H1 (cell line): Measurements from ENCODE around the gene GALNT9. TPM values are rescaled to one million over a fixed set of nuclear protein-coding genes. Genes with fewer than 3 reads are reported as not detected.

Source experiments
- CTCF ChIA-PET: fragments of 300-600 bp; sonication (Branson Sonifier 250); formaldehyde crosslinking; loops from one replicate; lab custom pipeline; 2021; ENCODE audit not compliant: partially characterized antibody; lab: Charles Lee
- POLR2A ChIA-PET: fragments of 300-600 bp; sonication (Branson Sonifier 250); formaldehyde crosslinking; loops from one replicate; lab custom pipeline; 2021; ENCODE audit warnings: inconsistent platforms; ENCODE audit not compliant: partially characterized antibody; lab: Charles Lee
- DNase-seq, 2 experiments: peaks; one replicate each; pipeline versions ENCODE4 v3.0.0 to v3.0.0-alpha.2; 2010 to 2022; ENCODE audit warnings: low spot score in 2 of 2, low read depth in 1 of 2, mixed read lengths in 1 of 2
- FAIRE-seq: peaks from 2 replicates; lab custom pipeline; 2011; peaks lifted over from hg19 to GRCh38; lab: Jason Lieb, UNC
- H2AFZ ChIP-seq: 2 replicates; pipeline ENCODE4 v1.8.1; 2012; ENCODE audit warnings: low read length, inconsistent platforms
- H2AK5ac ChIP-seq: 2 replicates; pipeline ENCODE4 v1.6.1; 2013; ENCODE audit warnings: low read depth, low read length
- H2BK120ac ChIP-seq: replicated peaks from 2 replicates; pipeline ENCODE3; 2013; ENCODE audit warnings: low read depth, low read length, inconsistent platforms
- H2BK12ac ChIP-seq: 2 replicates; pipeline ENCODE4 v1.6.1; 2013; ENCODE audit warnings: low read depth, low read length
- H2BK15ac ChIP-seq: 2 replicates; pipeline ENCODE4 v1.6.1; 2013; ENCODE audit warnings: low read length
- H2BK20ac ChIP-seq: 2 replicates; pipeline ENCODE4 v1.6.1; 2013; ENCODE audit warnings: low read length
- H2BK5ac ChIP-seq: 2 replicates; pipeline ENCODE4 v1.6.1; 2013; ENCODE audit warnings: low read depth, low read length
- H3K14ac ChIP-seq: 2 replicates; pipeline ENCODE4 v1.6.1; 2013; ENCODE audit warnings: inconsistent platforms; ENCODE audit not compliant: insufficient read length
- H3K18ac ChIP-seq: 2 replicates; pipeline ENCODE4 v1.6.1; 2013; ENCODE audit warnings: low read length; ENCODE audit errors: extremely low read depth
- H3K23ac ChIP-seq: 2 replicates; pipeline ENCODE4 v1.6.1; 2013; ENCODE audit warnings: inconsistent platforms; ENCODE audit not compliant: insufficient read length
- H3K23me2 ChIP-seq: 2 replicates; pipeline ENCODE4 v1.6.1; 2013; ENCODE audit warnings: low read depth, low read length
- H3K27ac ChIP-seq: 2 replicates; pipeline ENCODE4 v1.6.1; 2011; ENCODE audit warnings: low read depth, low read length, inconsistent platforms
- H3K27me3 ChIP-seq, 4 experiments: replicated peaks in 1 of 4; 1 replicate in 1 of 4; 2 replicates in 3 of 4; pipeline versions ENCODE4 v1.6.1 to v1.8.1; 2011 to 2013; ENCODE audit warnings: low read length in 3 of 4, mild to moderate bottlenecking in 3 of 4, inconsistent platforms in 2 of 4, mixed read lengths in 2 of 4, moderate library complexity in 1 of 4; ENCODE audit not compliant: control insufficient read depth in 3 of 4, insufficient read depth in 3 of 4; ENCODE audit errors: extremely low read depth in 1 of 4
- H3K36me3 ChIP-seq, 4 experiments: 2 replicates each; pipeline versions ENCODE4 v1.6.1 to v1.8.1; 2011 to 2013; ENCODE audit warnings: mild to moderate bottlenecking in 4 of 4, low read length in 3 of 4, moderate library complexity in 2 of 4, control low read depth in 1 of 4, inconsistent platforms in 1 of 4; ENCODE audit not compliant: insufficient read depth in 4 of 4, control insufficient read depth in 2 of 4
- H3K4ac ChIP-seq: replicated peaks from 2 replicates; pipeline ENCODE3; 2013; ENCODE audit warnings: low read length, low read depth, mixed read lengths, inconsistent platforms; ENCODE audit not compliant: insufficient read length
- H3K4me1 ChIP-seq, 4 experiments: replicated peaks in 1 of 4; 1 replicate in 1 of 4; 2 replicates in 3 of 4; pipeline versions ENCODE4 v1.6.1 to v1.8.1; 2011 to 2013; ENCODE audit warnings: low read length in 3 of 4, inconsistent platforms in 2 of 4, mixed read lengths in 1 of 4; ENCODE audit not compliant: insufficient read depth in 4 of 4, control insufficient read depth in 3 of 4
- H3K4me2 ChIP-seq, 2 experiments: 2 replicates each; pipeline versions ENCODE4 v1.6.1 to v1.8.1; 2011 to 2013; ENCODE audit warnings: low read depth in 2 of 2, low read length in 2 of 2, control low read depth in 1 of 2, inconsistent platforms in 1 of 2, mild to moderate bottlenecking in 1 of 2; ENCODE audit not compliant: insufficient read depth in 1 of 2
- H3K4me3 ChIP-seq, 4 experiments: fragments of 200-600, 300-600 bp in 1 of 4; sonication (generic), shearing (Covaris generic), sonication (Bioruptor Twin) in 1 of 4; 2 replicates each; pipeline versions ENCODE4 v1.5.1 to v1.8.1; 2011 to 2016; ENCODE audit warnings: low read length in 4 of 4, low read depth in 3 of 4, control low read depth in 2 of 4, inconsistent platforms in 2 of 4, mild to moderate bottlenecking in 2 of 4, mixed read lengths in 1 of 4, moderate library complexity in 1 of 4; ENCODE audit not compliant: insufficient read depth in 2 of 4; ENCODE audit errors: extremely low read depth in 1 of 4
- H3K56ac ChIP-seq: replicated peaks from 2 replicates; pipeline ENCODE3; 2013; ENCODE audit warnings: low read depth, mild to moderate bottlenecking, mixed read lengths, low read length, inconsistent platforms; ENCODE audit not compliant: insufficient read length
- H3K79me1 ChIP-seq: 2 replicates; pipeline ENCODE4 v1.6.1; 2013; ENCODE audit warnings: low read depth, low read length, control low read depth
- H3K79me2 ChIP-seq, 2 experiments: 2 replicates each; pipeline versions ENCODE4 v1.6.1 to v1.8.1; 2012 to 2013; ENCODE audit warnings: low read length in 2 of 2, mild to moderate bottlenecking in 2 of 2, inconsistent platforms in 1 of 2; ENCODE audit not compliant: insufficient read depth in 2 of 2, control insufficient read depth in 1 of 2
- H3K9ac ChIP-seq, 4 experiments: replicated peaks in 1 of 4; 1 replicate in 1 of 4; 2 replicates in 3 of 4; pipeline versions ENCODE4 v1.6.1 to v1.8.1; 2011 to 2013; ENCODE audit warnings: low read depth in 3 of 4, low read length in 3 of 4, control low read depth in 2 of 4, mild to moderate bottlenecking in 2 of 4, moderate library complexity in 2 of 4, inconsistent platforms in 1 of 4; ENCODE audit errors: extremely low read depth in 1 of 4
- H3K9me3 ChIP-seq, 2 experiments: 2 replicates each; pipeline versions ENCODE4 v1.6.1 to v1.8.1; 2012 to 2013; ENCODE audit warnings: mild to moderate bottlenecking in 2 of 2, moderate library complexity in 2 of 2, control low read depth in 1 of 2, inconsistent platforms in 1 of 2, low read depth in 1 of 2, low read length in 1 of 2, mixed read lengths in 1 of 2; ENCODE audit not compliant: insufficient read depth in 2 of 2
- H4K20me1 ChIP-seq, 2 experiments: replicated peaks in 1 of 2; 2 replicates each; pipeline versions ENCODE3 to v1.8.1; 2011 to 2013; ENCODE audit warnings: inconsistent platforms in 2 of 2, low read length in 2 of 2, mild to moderate bottlenecking in 1 of 2; ENCODE audit not compliant: insufficient read depth in 2 of 2, control insufficient read depth in 1 of 2
- H4K5ac ChIP-seq: 2 replicates; pipeline ENCODE4 v1.6.1; 2013; ENCODE audit warnings: low read length, low read depth, mixed read lengths, inconsistent platforms; ENCODE audit not compliant: insufficient read length
- H4K8ac ChIP-seq: 2 replicates; pipeline ENCODE4 v1.8.0; 2013; ENCODE audit warnings: mild to moderate bottlenecking, moderate library complexity, low read length, inconsistent platforms; ENCODE audit not compliant: insufficient read depth; ENCODE audit errors: extremely low read depth
- H4K91ac ChIP-seq: replicated peaks from 2 replicates; pipeline ENCODE3; 2013; ENCODE audit warnings: low read length, mixed read lengths, inconsistent platforms; ENCODE audit not compliant: insufficient read length
- CBX5 ChIP-seq: fragments of 300-800, 300-1000 bp; sonication (generic); IDR thresholded peaks from 2 replicates; pipeline ENCODE4 v1.7.1; 2016; ENCODE audit warnings: antibody characterized with exemption, low read length, low read depth
- CBX8 ChIP-seq: fragments of 300-800, 300-1000 bp; sonication (generic); IDR thresholded peaks from 2 replicates; pipeline ENCODE4 v1.7.1; 2016; ENCODE audit warnings: low read depth, low read length, borderline replicate concordance
- EP300 ChIP-seq, 2 experiments: IDR thresholded peaks; 1 replicate in 1 of 2; 2 replicates in 1 of 2; pipeline ENCODE4 v1.6.1; 2011 to 2012; ENCODE audit warnings: low read depth in 2 of 2, low read length in 2 of 2, mild to moderate bottlenecking in 2 of 2, borderline replicate concordance in 1 of 2, inconsistent platforms in 1 of 2, moderate library complexity in 1 of 2
- GTF2F1 ChIP-seq: IDR thresholded peaks from 2 replicates; pipeline ENCODE4 v1.6.1; 2012; ENCODE audit warnings: low read depth, low read length, improper control_type of control experiment, borderline replicate concordance
- JUN ChIP-seq: IDR thresholded peaks from 2 replicates; pipeline ENCODE4 v1.6.1; 2011; ENCODE audit warnings: low read depth, mild to moderate bottlenecking, improper control_type of control experiment, low read length
- KDM5A ChIP-seq: fragments of 200-600 bp; IDR thresholded peaks from 2 replicates; pipeline ENCODE4 v1.7.1; 2012; ENCODE audit warnings: mild to moderate bottlenecking, low read length, inconsistent platforms, mixed read lengths
- MAFK ChIP-seq: IDR thresholded peaks from 2 replicates; pipeline ENCODE4 v1.6.1; 2012; ENCODE audit warnings: low read depth, mild to moderate bottlenecking, improper control_type of control experiment, low read length
- NANOG ChIP-seq: IDR thresholded peaks from 2 replicates; pipeline ENCODE4 v1.6.1; 2011; ENCODE audit warnings: low read length, low read depth, mild to moderate bottlenecking, inconsistent platforms; ENCODE audit not compliant: insufficient read depth, poor library complexity, severe bottlenecking
- POLR2A ChIP-seq, 2 experiments: IDR thresholded peaks; 1 replicate in 1 of 2; 2 replicates in 1 of 2; pipeline ENCODE4 v1.6.1; 2011; ENCODE audit warnings: low read depth in 2 of 2, low read length in 2 of 2, mild to moderate bottlenecking in 2 of 2; ENCODE audit errors: control extremely low read depth in 1 of 2
- RBBP5 ChIP-seq: IDR thresholded peaks from 2 replicates; pipeline ENCODE4 v1.7.1; 2012; ENCODE audit warnings: low read depth, mild to moderate bottlenecking, inconsistent platforms, low read length, moderate library complexity, borderline replicate concordance
- SIN3A ChIP-seq, 2 experiments: IDR thresholded peaks in 1 of 2; conservative IDR thresholded peaks in 1 of 2; 2 replicates each; pipeline ENCODE4 v1.6.1; 2011 to 2012; ENCODE audit warnings: low read length in 2 of 2, improper control_type of control experiment in 1 of 2, low read depth in 1 of 2, mild to moderate bottlenecking in 1 of 2
- SRF ChIP-seq: IDR thresholded peaks from 2 replicates; pipeline ENCODE4 v1.6.1; 2011; ENCODE audit warnings: mild to moderate bottlenecking, low read depth, low read length, moderate library complexity
- SUZ12 ChIP-seq: fragments of 200-600 bp; sonication (generic); IDR thresholded peaks from 2 replicates; pipeline ENCODE4 v1.6.1; 2012; ENCODE audit warnings: mild to moderate bottlenecking, inconsistent platforms, low read length, moderate library complexity, mixed read lengths
- TBP ChIP-seq: IDR thresholded peaks from 2 replicates; pipeline ENCODE4 v1.6.1; 2011; ENCODE audit warnings: low read depth, low read length, improper control_type of control experiment
- WGBS, 2 experiments: shearing (Covaris generic) in 1 of 2; methylation state at CpG; one replicate each; pipeline versions ENCODE4 v1.1.6 to v1.1.7; 2013 to 2015; ENCODE audit warnings: low lambda C conversion rate in 2 of 2, mixed read lengths in 2 of 2, inconsistent platforms in 1 of 2, low coverage in 1 of 2, missing lambda C conversion rate in 1 of 2; ENCODE audit not compliant: insufficient replicate concordance in 2 of 2, insufficient coverage in 1 of 2, insufficient read length in 1 of 2; ENCODE audit errors: extremely low coverage in 1 of 2, missing lambda C conversion rate in 1 of 2; 5-methylcytosine and 5-hydroxymethylcytosine counted together
- polyA plus RNA-seq, 7 experiments: library from polyadenylated mRNA; depleted of rRNA in 3 of 7; stranded (reverse) in 5 of 7; unstranded in 2 of 7; fragments of >200 nt in 5 of 7; fragments of 200-250 nt in 2 of 7; gene quantifications; 1 replicate in 5 of 7; 2 replicates in 1 of 7; 4 replicates in 1 of 7; pipeline versions ENCODE4 v1.2.1 to v1.2.3, GENCODE V29; 2011 to 2013; ENCODE audit warnings: missing spikeins in 2 of 7, mixed read lengths in 2 of 7
- total RNA-seq: library from RNA; stranded (reverse); fragmentation: NEBNext Ultra II Directional; extraction: Animal tissue kit (Norgen Biotek cat#: 25700); gene quantifications from 2 replicates; pipeline ENCODE4 v1.2.1, GENCODE V29; 2021

The GALNT9 gene
- total and polyA plus RNA-seq, 2 of the 8 experiments (the other 6 are each of a cell fraction or from before 2014, with no cell fraction given), result 2.0 to 3.6 TPM

DNA sequence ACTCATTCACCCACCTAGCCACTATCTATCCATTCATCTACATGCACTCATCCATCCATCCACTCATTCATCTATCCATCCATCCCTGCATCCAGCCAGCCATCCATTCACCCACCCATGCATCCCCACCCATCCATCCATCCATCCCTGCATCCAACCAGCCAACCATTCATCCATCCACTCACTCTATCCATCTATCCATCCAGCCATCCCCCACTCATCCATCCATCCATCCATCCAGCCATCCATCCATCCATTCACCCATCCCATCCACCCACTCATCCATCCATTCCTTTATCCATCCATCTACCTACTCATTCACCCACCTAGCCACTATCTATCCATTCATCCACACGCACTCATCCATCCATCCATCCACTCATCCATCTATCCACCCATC is 112.0 kb downstream of the GALNT9 start:
- no peak overlapping the region for H4K8ac ChIP-seq
- H3K27ac ChIP-seq, result no peak overlapping the region
- no peaks in the 10 kb centered on the region for H3K79me1 ChIP-seq
- no peak overlapping the region for H2AFZ ChIP-seq
- H2BK15ac ChIP-seq, result no peak overlapping the region
- ChIA-PET POLR2A (no interaction called here), CTCF (no interaction called here)
- peaks cover 0 to 3% of the 10 kb centered on the region in 2 experiments; a peak in 2 of 4 replicates for H3K9me3 ChIP-seq
- H3K27me3 ChIP-seq, result peaks cover 7 to 20% (median 15%) of the 10 kb centered on the region in 4 experiments
- H3K9ac ChIP-seq, result no peak overlapping the region
- no peak overlapping the region for H3K4me3 ChIP-seq
- H3K79me2 ChIP-seq, result no peaks in the 10 kb centered on the region
- H3K4me1 ChIP-seq, result no peaks in the 10 kb centered on the region
- H2AK5ac ChIP-seq, result no peak overlapping the region
- no peak overlapping the region for H3K14ac ChIP-seq
- H3K23ac ChIP-seq, result no peak overlapping the region
- WGBS, 2 experiments, result 86% methylated on average over 1 of the region's 1 CpG; no CpG with 5 or more reads in 1 of the 2 experiments
- H2BK120ac ChIP-seq, result no peak overlapping the region
- peak overlapping the region; percentile 59 for H3K56ac ChIP-seq
- H2BK20ac ChIP-seq, result no peak overlapping the region
- no peak overlapping the region for H4K91ac ChIP-seq
- TF ChIP-seq SIN3A (conservative IDR thresholded peaks at IDR 0.05 in 1 of 2, IDR thresholded peaks at IDR 0.05 in 1 of 2; ENCODE audit: low read depth in 1 of 2, low read length in 2 of 2) (no peak), JUN (no peak), CBX8 (no peak), SRF (no peak), TBP (no peak), KDM5A (no peak), POLR2A (IDR thresholded peaks at IDR 0.05; ENCODE audit: control extremely low read depth in 1 of 2, low read depth in 2 of 2, low read length in 2 of 2) (no peak), CBX5 (no peak), MAFK (no peak), RBBP5 (no peak), SUZ12 (no peak), NANOG (no peak), GTF2F1 (no peak), EP300 (IDR thresholded peaks at IDR 0.05; ENCODE audit: borderline replicate concordance in 1 of 2, low read depth in 2 of 2, low read length in 2 of 2) (no peak)
- no peak overlapping the region for H3K4ac ChIP-seq
- no peak overlapping the region for H4K5ac ChIP-seq
- no peak overlapping the region for H3K4me2 ChIP-seq
- no peak overlapping the region for H2BK12ac ChIP-seq
- no peak for FAIRE-seq
- peaks cover 12% of the 10 kb centered on the region; the same call in 1 of the 2 replicates for H3K23me2 ChIP-seq
- DNase-seq, result no peak
- no peak overlapping the region for H2BK5ac ChIP-seq
- H3K18ac ChIP-seq, result no peak overlapping the region
- H3K36me3 ChIP-seq, result no peaks in the 10 kb centered on the region
- peaks cover 3 to 6% of the 10 kb centered on the region in 2 experiments for H4K20me1 ChIP-seq
